GM23248 (cell line): ENCODE data around the gene CDC23. TPM values are rescaled to one million over a fixed set of nuclear protein-coding genes. Genes with fewer than 3 reads are reported as not detected.
"Not testable (repeated sequence)": the region's sequence is repeated elsewhere in the genome, so short reads cannot be mapped to it uniquely, and the experiment has no call there.

Source experiments
- DNase-seq: peaks from one replicate; pipeline ENCODE4 v3.0.0-alpha.2; 2015
- H2AFZ ChIP-seq: fragments of 200-600 bp; sonication (generic); 2 replicates; pipeline ENCODE4 v1.6.1; 2016; ENCODE audit warnings: antibody characterized with exemption
- H3F3A ChIP-seq: fragments of 200-600 bp; sonication (generic); 2 replicates; pipeline ENCODE4 v1.6.1; 2016; ENCODE audit warnings: mild to moderate bottlenecking, antibody characterized with exemption, mixed run types; ENCODE audit not compliant: insufficient read depth
- H3K27ac ChIP-seq: fragments of 200-600 bp; sonication (generic); 2 replicates; pipeline ENCODE4 v1.5.1; 2016; ENCODE audit warnings: mild to moderate bottlenecking
- H3K27me3 ChIP-seq: fragments of 200-600 bp; sonication (generic); replicated peaks from 2 replicates; pipeline ENCODE4 v1.6.1; 2016; ENCODE audit warnings: mild to moderate bottlenecking; ENCODE audit not compliant: insufficient read depth
- H3K36me3 ChIP-seq: fragments of 200-600 bp; sonication (generic); 2 replicates; pipeline ENCODE4 v1.6.1; 2016; ENCODE audit warnings: low read depth, mild to moderate bottlenecking
- H3K4me1 ChIP-seq: fragments of 200-600 bp; sonication (generic); 2 replicates; pipeline ENCODE4 v1.6.1; 2016; ENCODE audit warnings: mild to moderate bottlenecking; ENCODE audit not compliant: insufficient read depth
- H3K4me2 ChIP-seq: fragments of 200-600 bp; sonication (generic); one replicate; pipeline ENCODE4 v1.6.1; 2016; ENCODE audit warnings: mild to moderate bottlenecking; ENCODE audit not compliant: unreplicated experiment
- H3K4me3 ChIP-seq: fragments of 200-600 bp; sonication (generic); 2 replicates; pipeline ENCODE4 v1.5.1; 2016; ENCODE audit warnings: mild to moderate bottlenecking
- H3K79me2 ChIP-seq: fragments of 200-600 bp; sonication (generic); 2 replicates; pipeline ENCODE4 v1.6.1; 2016; ENCODE audit warnings: mild to moderate bottlenecking; ENCODE audit not compliant: insufficient read depth
- H3K9ac ChIP-seq: fragments of 200-600 bp; sonication (generic); 2 replicates; pipeline ENCODE4 v1.6.1; 2016; ENCODE audit warnings: mild to moderate bottlenecking
- H3K9me2 ChIP-seq: fragments of 200-600 bp; sonication (generic); 2 replicates; pipeline ENCODE4 v1.6.1; 2016; ENCODE audit warnings: mixed run types, mild to moderate bottlenecking, moderate library complexity; ENCODE audit not compliant: insufficient read depth
- H3K9me3 ChIP-seq: fragments of 200-600 bp; sonication (generic); one replicate; pipeline ENCODE4 v1.6.1; 2017; ENCODE audit warnings: low read depth
- H4K20me1 ChIP-seq: fragments of 200-600 bp; sonication (generic); 2 replicates; pipeline ENCODE4 v1.6.0; 2016; ENCODE audit not compliant: insufficient read depth
- EZH2 ChIP-seq: fragments of 200-600 bp; sonication (generic); IDR thresholded peaks from 2 replicates; pipeline ENCODE4 v1.6.1; 2018; ENCODE audit warnings: antibody characterized with exemption, mild to moderate bottlenecking; ENCODE audit not compliant: insufficient read depth, poor library complexity, severe bottlenecking
- EZH2phosphoT487 ChIP-seq: fragments of 200-600 bp; sonication (generic); IDR thresholded peaks from 2 replicates; pipeline ENCODE4 v1.6.1; 2018; ENCODE audit warnings: antibody characterized with exemption, moderate library complexity, mild to moderate bottlenecking, low read depth; ENCODE audit not compliant: insufficient read depth
- WGBS, 2 experiments: methylation state at CpG; one replicate each; pipeline ENCODE4 v1.1.6; 2015 to 2017; ENCODE audit warnings: low lambda C conversion rate in 2 of 2, low coverage in 1 of 2; ENCODE audit errors: missing lambda C conversion rate in 2 of 2; 5-methylcytosine and 5-hydroxymethylcytosine counted together
- in situ Hi-C: fragments of 300-500 bp; cut with MboI; formaldehyde crosslinking; loops from 2 replicates; pipeline ENCODE4 v1.15.0; 2020
- polyA plus RNA-seq: library from polyadenylated mRNA; unstranded; fragments of >200 nt; fragmentation: Nextera tagmentation; extraction: Ambion mirVana; gene quantifications from 2 replicates; pipeline ENCODE4 v1.2.1, GENCODE V29; 2016
- total RNA-seq: library from RNA; depleted of rRNA; stranded (reverse); fragments of >200 nt; shearing (Covaris generic); gene quantifications from 2 replicates; pipeline ENCODE4 v1.2.3, GENCODE V29; 2014

CDC23 gene
- total and polyA plus RNA-seq, 2 experiments from 2014 or later, result 30.5 to 32.5 TPM

DNA sequence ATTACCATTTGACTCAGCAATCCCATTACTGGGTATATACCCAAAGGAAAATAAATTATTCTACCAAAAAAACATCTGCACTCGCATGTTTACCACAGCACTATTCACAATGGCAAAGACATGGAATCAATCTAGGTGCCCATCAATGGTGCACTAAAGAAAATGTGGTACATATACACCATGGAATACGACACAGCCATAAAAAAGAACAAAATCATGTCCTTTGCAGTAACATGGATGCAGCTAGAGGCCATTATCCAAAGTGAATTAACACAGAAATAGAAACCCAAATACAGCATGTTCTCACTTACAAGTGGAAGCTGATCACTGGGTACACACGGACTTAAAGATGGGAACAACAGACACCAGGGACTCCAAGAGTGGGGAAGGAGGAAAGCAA is 2.1 kb downstream of the CDC23 start:
- H3K36me3 ChIP-seq, result no peaks in the 10 kb centered on the region
- H3K9me3 ChIP-seq, result no peaks in the 10 kb centered on the region
- no peaks in the 10 kb centered on the region for H4K20me1 ChIP-seq
- H3K79me2 ChIP-seq, result peaks cover 70% of the 10 kb centered on the region
- no peaks in the 10 kb centered on the region for H3F3A ChIP-seq
- H3K27me3 ChIP-seq, result no peaks in the 10 kb centered on the region
- in situ Hi-C loops, result no loop called here
- no peak overlapping the region for H3K9ac ChIP-seq
- 83% methylated on average over 3 of the region's 3 CpGs for WGBS, 2 experiments
- peaks cover 9% of the 10 kb centered on the region; the same call in 1 of the 2 replicates for H3K4me1 ChIP-seq
- no peak overlapping the region for H3K27ac ChIP-seq
- H3K4me3 ChIP-seq, result no peak overlapping the region
- H3K9me2 ChIP-seq, result no peaks in the 10 kb centered on the region
- DNase-seq, result no peak
- no peak overlapping the region for H2AFZ ChIP-seq
- TF ChIP-seq EZH2, result no peak
- no peak overlapping the region for H3K4me2 ChIP-seq

DNA sequence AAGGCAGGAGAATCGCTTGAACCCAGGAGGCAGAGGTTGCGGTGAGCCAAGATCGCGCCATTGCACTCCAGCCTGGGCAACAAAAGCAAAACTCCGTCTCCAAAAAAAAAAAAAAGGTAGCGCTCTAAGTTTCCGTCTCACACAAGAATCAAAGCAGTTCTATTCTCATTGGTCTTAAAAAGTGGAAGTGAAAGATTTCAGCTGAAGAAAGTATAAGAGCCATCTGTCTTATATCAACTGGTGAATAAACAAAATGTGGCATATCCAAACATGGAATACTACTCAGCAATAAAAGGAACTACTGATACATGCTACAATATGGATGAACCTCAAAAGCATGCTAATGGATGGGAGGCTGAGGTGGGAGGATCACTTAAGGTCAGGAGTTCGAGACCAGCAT is 19.3 kb downstream of the CDC23 start:
- H3K27ac ChIP-seq, H3K9me3 ChIP-seq, H3K4me2 ChIP-seq, H4K20me1 ChIP-seq, H2AFZ ChIP-seq, in situ Hi-C loops, H3K27me3 ChIP-seq, H3K9ac ChIP-seq, H3K4me1 ChIP-seq, H3K79me2 ChIP-seq, DNase-seq, H3F3A ChIP-seq, H3K4me3 ChIP-seq, H3K9me2 ChIP-seq: not testable (repeated sequence)
- peaks cover 40% of the 10 kb centered on the region; the same call in 1 of the 2 replicates for H3K36me3 ChIP-seq
- WGBS, 2 experiments, result 88 to 91% methylated on average over 8 of the region's 8 CpGs

DNA sequence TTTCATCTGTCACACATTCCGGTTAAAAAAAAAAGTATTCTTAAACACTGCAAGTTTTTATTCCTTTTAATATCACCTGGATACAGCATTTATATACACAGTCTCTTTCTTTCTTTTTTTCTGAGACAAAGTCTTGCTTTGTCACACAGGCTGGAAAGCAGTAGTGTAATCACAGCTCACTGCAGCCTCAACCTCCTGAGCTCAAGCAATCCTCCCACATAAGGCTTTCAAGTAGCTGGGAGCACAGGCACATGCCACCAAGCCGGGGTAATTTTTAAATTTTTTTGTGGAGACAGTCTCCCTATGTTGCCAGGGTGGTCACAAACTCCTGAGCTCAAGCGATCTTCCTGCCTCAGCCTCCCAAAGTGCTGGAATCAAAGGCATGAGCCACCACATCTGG is 20.3 kb downstream of the CDC23 start:
- TF ChIP-seq EZH2, result no peak
- no peak for TF ChIP-seq EZH2phosphoT487
- no peak overlapping the region for H3K4me3 ChIP-seq
- no peak overlapping the region for H3K27ac ChIP-seq
- DNase-seq, result no peak
- 97 to 99% methylated on average over 3 of the region's 3 CpGs for WGBS, 2 experiments
- no peaks in the 10 kb centered on the region for H3K79me2 ChIP-seq
- no peaks in the 10 kb centered on the region for H3K9me2 ChIP-seq
- no peak overlapping the region for H2AFZ ChIP-seq
- no peak overlapping the region for H3K4me2 ChIP-seq
- H4K20me1 ChIP-seq, result no peaks in the 10 kb centered on the region
- H3K4me1 ChIP-seq, result no peaks in the 10 kb centered on the region
- 0 out of 2 replicates have a peak, but pooled peaks cover 5% of the 10 kb centered on the region for H3F3A ChIP-seq
- H3K9me3 ChIP-seq, result no peaks in the 10 kb centered on the region
- H3K9ac ChIP-seq, result no peak overlapping the region
- in situ Hi-C loops, result no loop called here
- peaks cover 40% of the 10 kb centered on the region; the same call in 1 of the 2 replicates for H3K36me3 ChIP-seq
- H3K27me3 ChIP-seq, result no peaks in the 10 kb centered on the region

DNA sequence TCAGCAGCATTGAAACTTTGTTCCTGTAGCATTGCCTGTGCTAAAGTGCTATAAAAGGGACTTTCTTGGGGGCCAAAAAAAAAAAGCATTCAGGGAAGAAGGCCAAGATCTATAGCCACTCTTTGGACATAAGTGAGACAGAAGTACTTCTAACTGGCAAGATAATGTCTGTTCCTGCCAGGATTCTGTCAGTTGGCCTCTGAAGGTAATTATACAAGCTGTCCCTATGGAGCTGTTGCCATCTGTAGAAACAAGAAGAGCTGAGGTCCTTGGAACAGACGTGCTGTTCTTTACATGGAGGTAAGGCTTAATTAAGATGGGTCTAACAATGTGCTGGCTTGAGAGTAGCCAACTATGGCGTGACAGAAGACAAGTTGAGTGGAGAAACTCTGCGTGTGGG is 24.5 kb downstream of the CDC23 start:
- no peak for DNase-seq
- TF ChIP-seq EZH2 (no peak), EZH2phosphoT487 (no peak)
- no peak overlapping the region for H3K27ac ChIP-seq
- peaks cover 58% of the 10 kb centered on the region for H3K36me3 ChIP-seq
- no peaks in the 10 kb centered on the region for H3K9me2 ChIP-seq
- H2AFZ ChIP-seq, result no peak overlapping the region
- WGBS, 2 experiments, result 86 to 94% methylated on average over 3 of the region's 3 CpGs
- H3K9ac ChIP-seq, result no peak overlapping the region
- in situ Hi-C loops, result no loop called here
- no peak overlapping the region for H3K4me2 ChIP-seq
- H3K27me3 ChIP-seq, result no peaks in the 10 kb centered on the region
- no peaks in the 10 kb centered on the region for H3K4me1 ChIP-seq
- no peaks in the 10 kb centered on the region for H3K79me2 ChIP-seq
- no peaks in the 10 kb centered on the region for H3K9me3 ChIP-seq
- H3K4me3 ChIP-seq, result no peak overlapping the region
- peaks cover 12% of the 10 kb centered on the region; the same call in 1 of the 2 replicates for H3F3A ChIP-seq
- H4K20me1 ChIP-seq, result no peaks in the 10 kb centered on the region

DNA sequence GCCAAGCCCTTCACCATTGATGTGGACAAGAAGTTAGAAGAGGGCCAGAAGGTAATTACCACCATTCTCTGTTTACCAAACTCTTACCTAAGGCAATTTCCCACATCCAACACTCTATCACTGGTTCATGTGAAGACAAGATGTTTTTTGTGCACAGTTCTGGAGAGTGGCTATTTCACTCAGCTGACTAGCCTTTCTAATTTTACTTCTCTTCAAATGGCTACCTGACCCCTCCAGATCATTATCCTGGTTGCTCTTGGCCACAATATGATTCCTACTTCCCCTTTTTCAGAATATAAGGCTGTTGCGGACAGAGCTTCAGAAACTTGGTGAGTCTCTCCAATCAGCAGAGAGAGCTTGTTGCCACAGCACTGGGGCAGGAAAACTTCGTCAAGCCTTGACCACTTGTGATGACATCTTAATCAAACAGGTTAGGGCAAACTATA is 27.1 kb downstream of the CDC23 start:
- no peak for TF ChIP-seq EZH2
- TF ChIP-seq EZH2phosphoT487, result no peak
- Histone ChIP-seq H3K9me2 (no peaks in the 10 kb centered on the region), H3K36me3 (peaks cover 38% of the 10 kb centered on the region), H3K27me3 (no peaks in the 10 kb centered on the region), H3K9me3 (no peaks in the 10 kb centered on the region), H2AFZ (no peak overlapping the region), H3K27ac (no peak overlapping the region), H3K4me3 (no peak overlapping the region), H3K4me2 (no peak overlapping the region), H3F3A (peaks cover 12% of the 10 kb centered on the region; the same call in 1 of the 2 replicates), H3K79me2 (peaks cover 9% of the 10 kb centered on the region), H3K4me1 (no peaks in the 10 kb centered on the region), H4K20me1 (no peaks in the 10 kb centered on the region), H3K9ac (no peak overlapping the region)
- in situ Hi-C loops, result no loop called here
- DNase-seq, result no peak
- WGBS, 2 experiments, result 97 to 100% methylated on average over 2 of the region's 2 CpGs
